C1 segment of cervical spinal cord (tissue), 14 donors: ENCODE measurements around the gene GRB7.
"Not testable (repeated sequence)": the region's sequence is repeated elsewhere in the genome, so short reads cannot be mapped to it uniquely, and the experiment has no call there.

Source experiments
- DNase-seq, 14 donors: peaks; one replicate each; lab custom pipeline; 2025; lab: John Stamatoyannopoulos, UW

The GRB7 gene

DNA sequence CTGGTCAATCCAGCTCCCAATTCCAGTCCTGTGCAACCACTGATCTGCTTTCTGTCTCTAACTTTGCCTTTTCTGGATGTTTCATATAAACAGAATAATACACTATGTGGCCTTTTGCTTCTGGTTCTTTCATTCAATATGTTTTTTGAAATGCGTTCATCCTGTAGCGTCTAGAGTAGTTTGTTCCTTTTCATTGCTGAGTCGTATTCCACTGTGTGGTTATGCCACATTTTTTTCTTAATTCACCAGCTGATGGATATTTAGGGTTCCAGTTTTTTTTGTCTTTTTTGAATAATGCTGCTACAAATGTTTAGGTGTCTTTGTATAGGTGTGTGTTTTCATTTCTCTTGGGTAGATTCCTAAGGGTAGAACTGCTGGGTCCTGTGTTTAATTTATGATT, 5.2 kb upstream of the GRB7 start:
- no peak for DNase-seq

DNA sequence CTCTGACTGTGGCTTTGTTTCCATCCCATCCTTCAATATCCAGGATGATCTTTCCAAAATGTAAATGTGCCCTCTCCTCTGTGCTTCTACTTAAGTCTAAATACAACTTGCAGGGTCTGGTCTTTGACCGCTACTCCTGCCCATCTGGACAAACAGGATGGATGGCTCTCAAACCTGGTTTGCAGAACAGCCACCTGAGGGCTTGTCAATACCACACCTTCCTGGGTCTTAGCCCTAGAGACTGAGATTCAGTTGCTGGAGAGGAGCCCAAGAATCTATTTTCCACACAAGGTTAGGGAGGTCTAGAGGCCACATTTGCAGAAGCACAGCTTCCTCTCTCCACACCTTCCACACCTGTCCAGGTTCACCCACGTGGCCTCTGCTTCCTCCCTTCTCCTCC, 1.9 kb upstream of the GRB7 start:
- no peak for DNase-seq

DNA sequence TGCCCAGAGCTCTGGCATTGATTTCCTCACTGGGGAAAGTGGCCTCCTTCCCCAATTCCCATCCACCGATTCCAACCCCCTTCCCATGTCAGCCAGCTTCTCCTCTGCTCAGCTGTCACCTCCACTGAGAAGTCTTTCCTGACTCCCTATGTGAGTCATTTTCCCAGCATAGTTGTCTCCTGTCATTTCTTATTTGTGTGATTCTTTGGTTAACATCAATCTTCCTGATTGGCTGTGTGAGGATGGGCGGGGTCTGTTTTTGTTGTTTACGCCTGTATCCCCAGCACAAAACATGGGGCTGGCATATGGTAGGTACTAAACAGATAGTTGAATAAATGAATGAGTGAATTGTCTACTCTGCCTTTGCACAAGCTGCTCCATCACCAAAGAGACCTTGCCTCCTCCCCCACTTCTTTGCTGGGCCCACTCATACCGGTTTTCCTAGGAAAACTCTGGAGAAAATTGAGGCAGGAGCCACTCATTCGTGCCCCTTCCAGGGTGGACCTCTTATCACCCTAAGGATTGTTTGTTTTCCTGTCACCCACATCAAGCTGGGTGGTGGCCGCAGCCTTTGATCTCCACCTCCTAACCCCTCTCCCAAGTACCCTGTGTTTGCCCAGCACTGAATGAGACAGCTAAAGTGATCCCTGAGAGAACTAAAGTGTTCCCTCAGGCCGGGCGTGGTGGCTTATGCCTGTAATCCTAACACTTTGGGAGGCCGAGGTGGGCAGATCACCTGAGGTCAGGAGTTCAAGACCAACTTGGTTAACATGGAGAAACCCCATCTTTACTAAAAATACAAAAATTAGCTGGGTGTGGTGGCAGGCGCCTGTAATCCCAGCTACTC, 1.2 kb upstream of the GRB7 start:
- DNase-seq: no peak

DNA sequence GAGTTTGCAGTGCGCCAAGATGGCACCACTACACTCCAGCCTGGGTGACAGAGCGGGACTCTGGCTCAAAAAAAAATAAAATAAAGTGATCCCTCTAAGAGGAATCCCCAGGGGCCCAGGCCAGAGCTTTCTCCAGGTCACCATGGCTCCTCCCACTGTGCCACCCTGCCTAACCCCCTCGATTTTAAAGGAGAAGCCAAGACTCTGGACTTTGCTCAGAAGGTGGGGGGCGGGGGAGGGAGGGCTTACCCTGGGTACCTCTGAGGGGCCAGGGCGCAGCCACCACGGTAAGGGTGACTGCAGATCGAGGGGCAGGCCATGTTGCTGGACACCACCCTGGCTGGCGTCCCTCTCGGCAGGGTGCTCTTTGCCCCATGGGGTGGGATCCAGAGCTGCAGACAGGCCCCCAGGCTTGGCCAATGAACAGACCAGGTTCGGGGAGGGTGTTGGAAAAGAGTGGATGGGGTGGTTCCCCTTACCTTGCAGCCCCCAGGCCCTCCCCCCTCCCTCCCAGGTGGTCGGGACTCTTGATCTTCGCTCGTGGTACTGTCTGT, 455 bp upstream of the GRB7 start:
- no peak for DNase-seq

DNA sequence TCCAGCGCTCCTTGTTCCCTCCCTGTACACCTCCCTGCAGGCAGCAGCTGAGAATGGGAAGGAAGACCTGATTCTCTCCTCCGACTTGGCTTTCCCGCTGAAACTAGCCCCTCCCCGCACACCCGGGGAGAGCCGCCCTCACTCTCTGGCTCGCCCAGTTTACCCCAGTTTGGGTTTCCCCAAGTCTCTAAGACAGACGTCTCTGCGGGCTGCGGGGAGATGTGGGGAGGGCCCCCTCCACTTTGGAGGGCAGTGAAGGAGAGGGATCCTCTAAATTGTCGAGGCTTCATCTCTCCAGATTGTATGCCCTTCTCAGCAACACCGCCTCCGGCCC, 797 bp downstream of the GRB7 start:
- DNase-seq: peak in 1 of 14 donors; percentile 68

DNA sequence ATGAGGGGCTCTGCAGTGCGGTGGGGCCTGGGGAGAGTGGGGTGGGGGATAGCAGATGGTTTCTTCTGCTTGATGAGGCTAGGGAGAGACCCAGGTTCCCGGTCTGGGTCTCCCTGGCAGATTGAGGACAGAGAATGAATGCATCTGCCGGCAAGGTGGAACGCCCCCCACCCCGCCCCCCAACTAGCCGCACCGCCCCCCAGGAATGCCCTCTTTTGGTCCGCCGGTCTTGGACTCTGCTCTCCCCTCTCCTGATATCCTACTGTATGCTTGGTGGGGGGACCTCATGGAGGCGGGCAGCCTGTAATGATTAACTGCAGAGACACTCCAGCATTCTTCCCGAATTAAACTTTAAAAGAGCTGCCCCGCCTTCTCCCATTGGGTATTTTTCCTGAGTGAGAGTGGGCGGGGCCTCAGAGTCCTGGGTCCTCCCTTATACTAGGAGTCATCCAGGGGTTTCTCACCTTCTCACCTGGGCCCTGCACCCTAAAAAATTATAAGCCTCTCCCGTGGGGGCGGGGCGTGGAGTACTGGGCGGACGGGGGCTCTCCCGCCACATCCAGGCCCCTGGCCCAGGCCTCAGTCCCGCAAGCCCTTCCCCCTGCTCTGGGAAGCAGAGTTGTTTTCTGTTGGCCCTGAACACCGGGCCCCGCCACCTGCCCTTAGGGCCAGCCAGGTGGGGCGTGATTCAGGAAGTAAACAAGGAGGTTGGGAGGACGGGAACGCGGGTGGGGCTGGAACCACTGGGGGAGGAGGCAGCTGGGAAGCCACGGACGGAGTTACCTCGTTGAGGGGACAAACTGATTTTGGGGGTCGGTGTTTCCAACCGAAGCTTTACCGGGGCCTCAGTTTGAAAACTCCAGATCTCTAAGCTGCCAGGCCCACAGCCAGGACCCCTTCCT, 1.5 kb downstream of the GRB7 start:
- DNase-seq: peak in 1 of 14 donors; percentile 33

DNA sequence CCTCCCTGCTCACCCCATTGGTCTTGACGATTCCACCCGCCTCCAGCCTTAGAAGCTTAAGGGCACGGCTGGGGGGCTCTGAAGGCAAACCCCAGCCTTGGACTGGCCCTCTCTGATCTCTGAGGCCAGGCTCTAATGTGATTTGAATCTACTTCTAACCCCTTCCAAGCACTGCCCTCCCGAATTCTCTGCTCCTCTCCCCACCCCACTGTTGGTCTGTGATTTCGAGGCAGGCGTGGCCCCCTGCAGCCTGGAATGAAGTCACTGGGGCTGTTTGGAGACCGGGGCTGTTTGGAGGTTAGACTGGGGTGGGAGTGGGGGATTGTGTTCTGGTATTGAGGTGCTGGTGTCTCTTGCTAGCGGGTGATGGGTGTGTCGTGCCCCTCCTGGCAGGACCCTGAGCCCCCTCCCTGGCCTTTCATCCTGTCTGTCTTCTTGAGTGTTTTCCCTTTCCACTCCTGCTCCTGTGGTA, 2.2 kb downstream of the GRB7 start:
- DNase-seq: no peak

DNA sequence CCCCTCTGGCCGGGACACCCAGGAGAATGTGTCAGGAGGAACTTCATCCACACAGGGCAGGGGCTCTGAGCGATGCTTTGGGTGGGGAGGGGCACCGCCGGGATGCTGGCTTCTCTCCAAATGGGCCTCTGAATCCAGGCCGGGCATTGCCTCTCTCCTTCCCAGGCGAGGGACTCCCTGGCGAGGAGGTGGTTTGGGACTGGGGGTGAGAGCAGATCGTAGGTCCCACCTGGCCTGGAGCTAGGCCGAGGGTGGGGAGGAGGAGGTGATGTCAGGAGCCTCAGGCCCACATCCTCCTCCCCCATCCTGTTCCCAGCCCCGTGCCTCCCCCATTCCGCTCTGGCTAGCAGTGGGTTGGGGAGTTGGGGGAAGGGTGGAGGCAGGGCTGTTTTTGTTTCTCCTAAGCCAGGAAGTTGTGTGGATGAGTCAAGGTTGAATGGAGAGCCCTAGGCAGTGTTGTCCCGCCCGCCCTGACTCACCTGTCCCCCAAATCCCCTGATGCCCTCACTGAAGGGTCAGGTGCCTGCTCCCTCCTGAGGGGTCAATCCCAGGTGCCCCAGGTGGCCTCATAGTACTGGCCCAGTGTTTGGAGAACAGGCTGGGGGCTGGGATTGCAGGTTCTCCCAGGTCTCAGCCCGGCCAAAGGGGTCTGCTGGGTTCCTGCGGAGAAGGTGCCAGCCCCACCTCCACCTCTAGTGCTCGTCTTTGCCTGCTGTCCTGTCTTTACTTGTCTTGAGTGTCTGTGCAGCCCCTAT, 2.8 kb downstream of the GRB7 start:
- no peak for DNase-seq

DNA sequence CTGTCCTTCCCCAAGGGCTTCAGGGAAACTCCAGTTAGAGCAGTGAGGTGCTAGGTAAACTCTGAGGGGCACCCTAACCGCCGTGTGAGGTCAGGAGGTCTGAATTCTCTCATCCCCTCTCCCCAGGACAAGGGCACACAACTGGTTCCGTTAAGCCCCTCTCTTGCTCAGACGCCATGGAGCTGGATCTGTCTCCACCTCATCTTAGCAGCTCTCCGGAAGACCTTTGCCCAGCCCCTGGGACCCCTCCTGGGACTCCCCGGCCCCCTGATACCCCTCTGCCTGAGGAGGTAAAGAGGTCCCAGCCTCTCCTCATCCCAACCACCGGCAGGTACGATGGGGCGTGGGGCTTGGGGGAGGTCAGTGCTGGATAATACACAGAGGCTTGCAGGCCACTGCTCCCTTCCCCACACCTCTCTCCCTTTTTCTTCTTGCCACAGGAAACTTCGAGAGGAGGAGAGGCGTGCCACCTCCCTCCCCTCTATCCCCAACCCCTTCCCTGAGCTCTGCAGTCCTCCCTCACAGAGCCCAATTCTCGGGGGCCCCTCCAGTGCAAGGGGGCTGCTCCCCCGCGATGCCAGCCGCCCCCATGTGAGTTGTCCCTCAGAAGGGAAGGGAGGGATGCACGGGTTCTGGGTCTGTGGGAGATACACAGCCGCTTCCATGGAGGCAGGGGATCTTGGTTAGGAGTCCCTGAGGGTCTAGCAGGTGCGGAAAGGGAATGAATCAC, 4.6 kb downstream of the GRB7 start:
- no peak for DNase-seq

DNA sequence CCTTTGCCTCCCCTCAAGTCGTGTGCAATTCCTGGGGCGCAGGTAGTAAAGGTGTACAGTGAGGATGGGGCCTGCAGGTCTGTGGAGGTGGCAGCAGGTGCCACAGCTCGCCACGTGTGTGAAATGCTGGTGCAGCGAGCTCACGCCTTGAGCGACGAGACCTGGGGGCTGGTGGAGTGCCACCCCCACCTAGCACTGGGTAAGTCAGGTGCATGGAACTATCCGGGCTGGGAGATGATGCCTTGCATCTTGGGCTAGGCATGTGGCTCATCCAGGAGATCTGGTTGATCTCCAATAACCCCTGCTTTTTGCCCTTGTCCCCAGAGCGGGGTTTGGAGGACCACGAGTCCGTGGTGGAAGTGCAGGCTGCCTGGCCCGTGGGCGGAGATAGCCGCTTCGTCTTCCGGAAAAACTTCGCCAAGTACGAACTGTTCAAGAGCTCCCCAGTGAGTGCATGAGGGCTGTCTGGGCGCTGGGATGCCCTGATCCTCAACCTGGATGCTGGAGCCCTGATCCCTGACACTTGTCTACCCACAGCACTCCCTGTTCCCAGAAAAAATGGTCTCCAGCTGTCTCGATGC, 5.2 kb downstream of the GRB7 start:
- no peak for DNase-seq

DNA sequence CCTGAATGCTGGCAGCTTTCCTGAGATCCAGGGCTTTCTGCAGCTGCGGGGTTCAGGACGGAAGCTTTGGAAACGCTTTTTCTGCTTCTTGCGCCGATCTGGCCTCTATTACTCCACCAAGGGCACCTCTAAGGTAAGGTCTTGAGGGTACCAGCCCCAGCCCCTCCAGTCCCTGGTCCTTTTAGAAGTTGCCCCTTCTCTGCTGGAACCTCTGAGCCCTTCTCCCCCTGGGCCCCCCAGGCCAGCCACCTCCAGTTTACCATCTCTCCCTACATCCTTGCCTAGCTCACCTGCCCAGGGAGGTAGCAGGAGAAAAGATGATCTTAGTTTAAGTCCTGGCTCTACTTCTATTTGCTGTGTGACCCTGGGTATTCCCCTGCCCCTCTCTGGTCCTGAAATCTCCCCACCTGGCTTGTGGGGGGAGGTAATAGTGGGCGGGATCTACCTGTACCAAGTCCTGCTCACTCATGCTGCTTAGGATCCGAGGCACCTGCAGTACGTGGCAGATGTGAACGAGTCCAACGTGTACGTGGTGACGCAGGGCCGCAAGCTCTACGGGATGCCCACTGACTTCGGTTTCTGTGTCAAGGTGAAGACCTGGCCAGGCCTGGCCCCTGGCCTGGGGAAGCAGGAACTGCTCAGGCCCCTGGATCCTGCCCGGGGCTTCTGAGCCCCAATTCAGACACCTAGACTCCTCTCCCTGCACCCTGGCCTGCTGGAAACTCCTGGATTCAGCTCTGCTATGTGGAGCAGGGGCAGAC, 6.5 kb downstream of the GRB7 start:
- no peak for DNase-seq

DNA sequence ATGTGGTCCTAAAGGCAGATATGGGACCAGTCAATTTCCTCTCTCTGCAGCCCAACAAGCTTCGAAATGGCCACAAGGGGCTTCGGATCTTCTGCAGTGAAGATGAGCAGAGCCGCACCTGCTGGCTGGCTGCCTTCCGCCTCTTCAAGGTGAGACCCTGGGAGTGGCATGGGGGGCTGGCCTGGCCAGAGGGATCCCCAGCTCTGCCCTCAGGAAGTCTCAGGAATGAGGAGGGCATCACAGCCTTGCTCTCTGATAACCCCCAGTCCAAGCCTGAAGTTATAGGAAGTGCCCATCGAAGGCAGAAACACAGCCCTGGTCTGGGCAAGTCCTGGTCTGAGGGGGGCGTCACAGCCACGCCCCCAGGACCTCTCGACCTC, 7.1 kb downstream of the GRB7 start:
- no peak for DNase-seq

DNA sequence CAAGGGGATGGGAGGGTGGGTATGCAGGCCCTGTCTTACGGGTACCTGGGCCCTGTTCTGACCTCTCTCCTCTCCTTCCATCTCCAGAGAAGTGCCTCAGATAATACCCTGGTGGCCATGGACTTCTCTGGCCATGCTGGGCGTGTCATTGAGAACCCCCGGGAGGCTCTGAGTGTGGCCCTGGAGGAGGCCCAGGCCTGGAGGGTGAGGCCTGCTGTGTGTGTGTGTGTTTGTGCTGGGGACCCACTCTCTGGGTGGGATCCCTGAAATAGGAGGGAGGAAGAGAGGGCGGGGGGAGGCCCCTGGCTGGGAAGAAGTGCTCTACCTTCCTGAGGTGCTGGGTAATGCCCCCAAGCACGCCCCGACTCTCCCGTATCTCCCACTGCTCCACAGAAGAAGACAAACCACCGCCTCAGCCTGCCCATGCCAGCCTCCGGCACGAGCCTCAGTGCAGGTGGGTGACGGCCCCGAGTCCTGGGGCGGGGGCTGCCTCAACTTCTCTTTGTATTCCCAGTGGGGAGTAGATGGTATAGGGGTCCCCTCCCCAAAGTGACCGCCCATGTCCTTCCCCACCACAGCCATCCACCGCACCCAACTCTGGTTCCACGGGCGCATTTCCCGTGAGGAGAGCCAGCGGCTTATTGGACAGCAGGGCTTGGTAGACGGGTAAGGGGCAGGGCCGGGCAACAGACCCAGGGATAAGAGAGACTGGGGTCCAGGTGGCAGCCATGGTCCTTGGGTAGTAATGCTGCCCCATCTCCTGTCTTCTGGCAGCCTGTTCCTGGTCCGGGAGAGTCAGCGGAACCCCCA, 7.8 kb downstream of the GRB7 start:
- DNase-seq: no peak

DNA sequence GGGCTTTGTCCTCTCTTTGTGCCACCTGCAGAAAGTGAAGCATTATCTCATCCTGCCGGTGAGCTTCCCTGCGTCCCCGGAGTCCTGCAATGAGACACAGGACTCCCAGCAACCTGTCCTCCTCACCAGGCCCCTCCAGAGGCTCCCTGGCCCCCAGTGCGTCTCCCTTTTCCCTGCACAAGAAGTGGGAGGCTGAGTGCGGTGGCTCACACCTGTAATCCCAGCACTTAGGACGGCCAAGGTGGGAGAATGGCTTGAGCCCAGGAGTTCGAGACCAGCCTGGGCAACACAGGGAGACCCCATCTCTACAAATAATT, 8.4 kb downstream of the GRB7 start:
- DNase-seq: no peak

DNA sequence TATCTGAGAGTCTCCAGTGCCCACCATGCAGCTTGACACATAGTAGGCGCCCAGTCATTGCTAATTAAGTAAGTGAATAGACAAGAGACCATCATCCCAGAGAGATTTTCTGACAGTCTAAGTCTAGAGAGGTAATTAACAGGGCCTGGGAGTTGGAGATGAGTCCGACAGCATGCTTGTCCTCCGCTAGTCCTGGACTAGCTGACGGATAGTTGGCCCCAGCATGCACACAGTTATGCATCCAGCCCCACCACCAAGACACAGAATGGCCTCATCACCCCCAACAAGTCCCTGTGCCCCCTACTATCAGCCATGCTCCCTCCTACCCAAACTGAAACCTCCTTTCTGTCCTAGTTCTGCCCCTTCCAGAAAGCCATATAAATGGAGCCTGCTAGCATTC, 10.0 kb downstream of the GRB7 start:
- DNase-seq: no peak

DNA sequence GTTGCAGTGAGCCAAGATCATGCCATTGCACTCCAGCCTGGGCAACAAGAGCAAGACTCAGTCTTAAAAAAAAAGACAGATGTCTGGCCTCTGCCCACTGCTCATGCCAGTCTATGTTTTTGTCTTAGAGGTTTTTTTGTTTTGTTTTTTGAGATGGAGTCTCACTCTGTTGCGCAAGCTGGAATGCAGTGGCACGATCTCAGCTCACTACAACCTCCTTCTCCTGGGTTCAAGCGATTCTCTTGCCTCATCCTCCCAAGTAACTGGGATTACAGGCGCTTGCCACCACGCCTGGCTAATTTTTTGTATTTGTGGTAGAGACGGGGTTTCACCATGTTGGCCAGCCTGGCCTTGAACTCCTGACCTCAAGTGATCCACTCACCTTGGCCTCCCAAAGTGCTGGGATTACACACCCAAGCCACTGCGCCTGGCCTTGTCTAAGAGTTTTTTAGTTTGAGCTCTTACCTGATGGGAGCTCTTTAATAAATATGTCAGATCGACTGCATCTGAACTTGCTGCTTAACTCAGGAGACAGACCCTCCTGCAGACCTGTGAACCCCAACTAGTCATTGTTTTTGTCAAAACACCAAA, 10.8 kb downstream of the GRB7 start:
- not testable (repeated sequence) for DNase-seq

DNA sequence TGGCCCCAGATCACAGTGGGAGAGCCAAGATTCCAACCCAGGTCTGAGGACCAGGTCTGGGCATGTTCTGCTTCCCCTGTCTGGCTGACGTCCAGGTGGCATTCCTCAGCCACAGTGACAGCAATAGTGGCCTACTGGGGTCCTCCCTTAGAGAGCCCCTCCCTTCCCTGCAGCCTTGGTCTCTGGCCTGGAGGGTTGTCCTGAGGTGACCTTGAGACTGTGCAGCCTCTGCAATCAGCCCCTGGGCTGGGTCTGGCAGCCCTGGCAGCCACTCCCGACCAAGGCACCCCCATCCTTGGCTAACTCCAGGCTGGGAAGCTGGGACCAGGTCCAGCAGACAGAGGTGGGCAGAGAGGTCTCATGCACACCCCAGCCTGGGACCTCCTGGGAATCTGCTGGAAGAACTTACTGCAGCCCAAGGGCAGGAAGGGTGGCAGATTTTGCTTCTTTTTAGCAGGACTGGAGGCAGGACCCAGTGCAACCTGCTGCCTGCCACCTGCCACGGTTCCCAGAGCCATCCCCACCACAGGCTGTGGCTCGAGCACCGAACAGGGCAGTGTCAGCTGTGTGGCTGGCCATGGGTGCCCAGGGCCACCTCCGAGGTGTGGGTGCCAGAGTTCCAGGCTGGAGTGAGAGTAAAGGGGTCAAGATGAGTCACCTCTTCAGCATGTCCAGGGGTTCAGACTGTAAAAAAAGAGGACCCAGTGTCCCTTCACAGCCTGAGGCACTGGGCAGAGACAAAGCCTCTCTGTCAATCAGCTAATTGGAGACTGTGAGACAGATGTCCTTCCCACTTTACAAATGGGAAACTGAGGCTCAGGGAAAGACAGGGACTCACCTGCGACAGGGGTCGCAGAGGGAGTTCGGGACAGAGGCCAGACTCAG, 12.6 kb downstream of the GRB7 start:
- no peak for DNase-seq

DNA sequence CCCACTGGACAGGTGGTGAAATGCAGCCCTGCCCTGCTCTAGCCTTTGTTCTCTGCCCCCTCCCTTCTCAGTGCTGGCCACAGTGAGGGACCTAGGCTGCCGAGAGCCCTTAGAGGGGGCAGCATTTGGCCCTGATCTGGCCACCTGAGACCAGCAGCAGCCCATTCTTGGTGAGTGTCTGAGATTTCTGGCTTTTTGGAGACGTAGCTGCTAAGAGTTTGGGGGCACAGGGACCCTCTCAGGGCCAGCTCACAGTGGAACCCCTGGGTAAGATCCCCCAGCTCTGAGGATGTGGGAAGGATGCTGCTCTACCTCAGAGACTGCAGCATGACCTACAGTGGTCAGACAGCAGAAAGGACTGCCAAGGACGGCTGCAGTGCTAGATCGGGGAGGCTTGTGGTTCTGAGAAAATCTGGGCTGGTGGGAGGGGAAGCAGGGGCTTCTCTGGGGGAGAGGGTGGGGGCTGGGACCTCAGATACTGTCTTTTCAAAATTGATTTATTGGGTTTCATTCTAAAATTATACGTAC, 13.3 kb downstream of the GRB7 start:
- no peak for DNase-seq
